HG02759 (cell line): ENCODE measurements around the gene CSNK1A1L.

Source experiments
- ATAC-seq: cut with Tn5 transposase; IDR thresholded peaks from one replicate; pipeline ENCODE4 v1.9.1; 2021; ENCODE audit warnings: mild to moderate bottlenecking, moderate library complexity; ENCODE audit not compliant: unreplicated experiment

The CSNK1A1L gene

DNA sequence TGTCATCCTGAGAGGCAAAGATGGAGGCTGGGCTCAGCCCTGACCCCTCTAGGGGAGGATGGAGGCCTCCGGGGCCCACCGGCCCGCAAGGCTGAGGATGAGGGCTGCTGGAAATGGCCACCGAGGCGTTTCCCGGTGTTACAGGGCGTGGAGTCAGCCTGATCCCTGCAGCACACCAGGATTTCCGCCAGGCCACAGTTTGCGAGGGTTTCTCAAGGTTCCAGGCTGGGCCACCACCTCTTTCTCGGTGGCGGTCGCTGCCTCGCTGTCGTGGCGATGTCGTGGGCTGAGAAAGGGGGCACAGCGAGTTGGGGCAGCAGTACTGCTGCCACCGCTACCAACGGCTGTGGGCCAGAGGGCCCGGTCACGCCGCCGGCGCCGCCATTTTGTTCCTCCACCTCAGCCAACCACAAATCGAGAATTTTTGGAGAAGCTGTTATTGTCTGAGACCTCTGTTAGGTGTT, at the start of gene CSNK1A1L:
Gene CSNK1A1L, minus strand, starts transcription at position 414 of the 464 bp plus-strand sequence. Its CDS starts 408 bp downstream, at position 6.
- ATAC-seq = no peak

GRCh38 chr13:37149380-37149779, 43.9 kb upstream of the CSNK1A1L start:
- ATAC-seq = no peak

DNA sequence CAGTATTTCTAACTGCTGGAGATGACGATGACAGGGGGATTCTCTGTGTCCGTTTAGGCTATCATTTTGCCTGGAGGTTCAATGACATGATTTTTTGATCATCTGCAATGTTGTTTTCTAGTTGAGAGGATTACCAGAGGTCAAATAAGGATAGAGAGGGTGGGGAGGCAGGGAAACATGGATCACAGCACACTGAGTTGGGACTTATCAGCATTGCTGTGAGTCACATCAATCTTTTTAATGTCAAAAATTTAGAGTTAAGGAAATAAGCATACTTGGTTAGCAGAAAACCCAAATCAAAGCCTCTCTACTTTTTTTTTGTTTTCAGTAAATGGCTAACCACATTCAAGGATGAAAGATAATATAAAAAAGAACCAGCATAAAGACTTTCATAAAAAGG, 43.0 kb upstream of the CSNK1A1L start:
- ATAC-seq = no peak

DNA sequence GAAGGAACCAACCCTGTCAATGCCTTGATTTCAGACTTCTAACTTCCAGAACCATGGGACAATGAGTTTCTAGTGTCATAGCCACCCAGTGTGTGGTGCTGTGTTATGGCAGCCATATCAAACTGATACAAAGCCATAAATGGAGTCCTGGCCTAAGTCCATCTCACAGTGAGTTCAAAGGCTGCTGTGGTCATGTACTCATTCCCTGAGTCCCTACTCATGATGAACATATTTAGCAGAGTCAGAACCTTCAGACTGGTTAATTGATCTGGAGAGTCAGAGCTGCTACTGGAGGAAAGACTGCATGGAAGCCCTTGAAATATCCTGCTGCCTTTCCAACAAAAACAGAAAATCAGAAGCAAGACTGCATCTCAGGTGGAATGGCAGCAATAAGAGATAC, 39.2 kb upstream of the CSNK1A1L start:
- ATAC-seq = no peak

DNA sequence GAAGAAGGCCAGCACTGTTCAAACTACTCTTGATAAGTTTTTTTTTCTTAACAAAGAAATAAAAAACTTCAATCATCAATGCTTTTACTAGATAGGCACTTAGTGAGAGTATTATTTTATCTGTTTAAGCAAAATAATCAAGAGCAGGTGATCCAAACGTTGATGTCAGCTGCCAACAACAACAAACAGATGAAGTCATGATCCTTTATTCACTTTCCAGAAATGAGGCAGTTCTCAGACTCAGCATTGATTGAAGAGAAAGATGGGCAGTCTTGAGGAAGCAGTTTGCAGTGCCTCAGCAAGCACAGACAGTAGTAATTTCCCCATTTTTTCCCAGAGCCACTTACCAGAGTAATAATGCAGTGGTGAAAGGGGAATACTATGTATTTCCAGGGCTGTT, 38.4 kb upstream of the CSNK1A1L start:
- no peak for ATAC-seq

GRCh38 chr13:37142877-37143276, 37.4 kb upstream of the CSNK1A1L start:
- no peak for ATAC-seq

GRCh38 chr13:37141011-37141410, 35.5 kb upstream of the CSNK1A1L start:
- no peak for ATAC-seq

DNA sequence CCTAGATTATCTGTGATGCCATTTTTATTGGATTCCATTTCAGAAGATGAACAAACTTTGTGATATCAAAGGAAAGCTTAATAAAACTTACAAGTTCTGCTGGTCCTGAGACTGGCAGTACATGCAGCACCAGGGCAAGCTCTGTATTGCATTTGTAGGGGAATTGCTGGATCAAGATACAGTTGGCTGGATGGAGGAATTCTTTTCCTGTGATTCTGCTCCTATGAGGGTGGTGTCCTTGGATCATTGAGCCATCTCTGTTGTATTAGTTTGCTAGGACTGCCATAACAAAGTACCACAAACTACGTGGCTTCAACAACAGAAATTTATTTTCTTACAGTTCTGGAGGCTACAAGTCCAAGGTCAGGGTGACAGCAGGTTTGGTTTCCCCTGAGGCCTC, 33.9 kb upstream of the CSNK1A1L start:
- no peak for ATAC-seq

GRCh38 chr13:37138926-37139325, 33.5 kb upstream of the CSNK1A1L start:
- ATAC-seq = no peak

DNA sequence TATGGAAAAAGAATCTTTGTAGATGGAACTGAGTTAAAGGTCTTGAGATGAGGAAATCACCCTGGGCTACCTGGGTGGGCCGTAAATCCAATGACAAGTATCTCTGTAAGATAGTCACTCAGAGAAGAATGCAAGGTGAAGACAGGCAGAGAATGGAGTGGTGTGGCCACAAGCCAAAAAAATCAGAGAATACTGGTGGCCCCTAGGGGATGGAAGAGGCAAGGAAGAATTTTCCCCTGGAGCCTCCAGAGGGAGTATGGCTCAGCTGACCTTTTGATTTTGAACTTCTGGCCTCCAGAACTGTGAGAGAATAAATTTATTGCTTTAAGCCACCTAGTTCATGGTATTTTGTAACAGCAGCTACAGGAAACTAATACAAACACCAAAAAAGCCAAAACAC, 32.7 kb upstream of the CSNK1A1L start:
- no peak for ATAC-seq

- ATAC-seq = no peak
Measured at GRCh38 chr13:37136633-37137032, 31.2 kb upstream of the CSNK1A1L start.

- no peak for ATAC-seq
Measured at GRCh38 chr13:37136187-37136586, 30.7 kb upstream of the CSNK1A1L start.

- ATAC-seq = no peak
Measured at GRCh38 chr13:37134411-37135041, 29.1 kb upstream of the CSNK1A1L start.

GRCh38 chr13:37132211-37132610, 26.7 kb upstream of the CSNK1A1L start:
- no peak for ATAC-seq

- no peak for ATAC-seq
Measured at GRCh38 chr13:37131092-37131491, 25.6 kb upstream of the CSNK1A1L start.

GRCh38 chr13:37129866-37130265, 24.4 kb upstream of the CSNK1A1L start:
- no peak for ATAC-seq

GRCh38 chr13:37127691-37128241, 22.3 kb upstream of the CSNK1A1L start:
- ATAC-seq = no peak

GRCh38 chr13:37123337-37123736, 17.9 kb upstream of the CSNK1A1L start:
- ATAC-seq = no peak

DNA sequence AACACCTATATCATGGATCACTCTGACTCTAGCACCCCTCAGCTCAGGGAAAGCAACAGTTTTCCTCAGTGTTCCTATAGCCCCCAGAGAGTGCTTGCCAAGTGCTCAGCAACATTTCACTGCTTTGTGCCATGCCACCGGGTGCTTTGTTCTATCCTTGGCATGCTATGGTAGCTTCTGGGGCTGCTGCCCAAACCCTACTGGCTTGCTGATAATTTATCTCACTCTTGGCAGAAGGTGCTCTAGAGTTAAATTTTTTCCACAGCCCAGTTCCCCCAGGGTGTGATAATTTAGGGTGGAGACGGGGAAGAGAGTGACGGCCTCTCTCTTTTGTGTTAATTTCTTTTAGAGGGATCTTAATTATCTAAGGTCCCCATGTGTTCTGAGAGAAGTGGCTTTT, 12.6 kb upstream of the CSNK1A1L start:
- ATAC-seq = no peak

GRCh38 chr13:37114250-37114649, 8.8 kb upstream of the CSNK1A1L start:
- ATAC-seq = no peak

- ATAC-seq = no peak
Measured at GRCh38 chr13:37113534-37113933, 8.1 kb upstream of the CSNK1A1L start.

DNA sequence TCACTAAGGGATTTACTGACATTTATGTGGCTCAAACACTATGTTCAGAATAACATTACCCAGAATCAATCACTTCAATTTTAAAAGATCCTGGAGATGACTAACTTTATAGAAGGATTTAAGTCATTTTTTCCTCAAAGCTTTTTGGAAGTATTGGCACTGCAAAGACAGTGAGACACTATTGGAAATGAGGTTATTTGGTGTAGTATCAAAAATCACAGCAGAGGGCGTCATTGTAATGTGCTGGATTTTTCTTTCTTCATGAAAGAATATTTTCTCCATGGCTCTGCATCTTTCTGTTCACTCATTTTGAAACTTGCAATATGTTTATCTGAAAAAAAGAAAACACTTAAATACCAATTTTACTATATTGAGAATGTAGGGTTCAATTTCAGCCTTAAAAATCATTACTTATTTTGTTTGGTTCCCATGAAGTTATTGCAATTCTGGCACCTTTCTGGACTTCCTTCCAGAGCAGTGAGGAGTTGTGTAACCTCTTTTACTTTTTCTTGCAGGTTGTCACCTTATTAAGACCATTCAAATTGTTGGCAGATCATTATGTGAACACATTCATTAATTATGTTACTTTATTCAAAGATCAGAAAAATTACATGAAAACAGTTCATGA, 3.7 kb upstream of the CSNK1A1L start:
- ATAC-seq = no peak
